ENCODE results near the gene SSTR5. TPM values are rescaled to one million over a fixed set of nuclear protein-coding genes. Genes with fewer than 3 reads are reported as not detected.

Gene SSTR5
- total RNA-seq, 1 experiment from 2014 or later, result not detected

- no peak overlapping the region for H3K27ac Mint-ChIP-seq (ENCODE audit: unreplicated experiment)
- no peak for TF ChIP-seq CTCF (IDR thresholded peaks at IDR 0.05; ENCODE audit: unreplicated experiment)
- H3K36me3 Mint-ChIP-seq (ENCODE audit: insufficient read depth, unreplicated experiment), result no peaks in the 10 kb centered on the region
- CTCF ChIA-PET, result no interaction called here
- H3K27me3 Mint-ChIP-seq (ENCODE audit: unreplicated experiment), result peaks cover 86% of the 10 kb centered on the region
- H3K9me3 Mint-ChIP-seq (ENCODE audit: low read depth, unreplicated experiment), result no peaks in the 10 kb centered on the region
- no peak overlapping the region for H3K4me3 Mint-ChIP-seq (ENCODE audit: low read depth, unreplicated experiment)
- H3K4me1 Mint-ChIP-seq (ENCODE audit: low read depth, unreplicated experiment), result no peaks in the 10 kb centered on the region
- no TSS peak for BruUV-seq (replicated peaks)
- no peak for DNase-seq
- intact Hi-C loops (cut with micrococcal nuclease; ENCODE audit: unreplicated experiment), result no loop called here
These were observed 21.1 kb upstream of the SSTR5 start for GRCh38 chr16:1051446-1051845.

GRCh38 chr16:1052721-1053120, 19.8 kb upstream of the SSTR5 start:
- peaks cover 78% of the 10 kb centered on the region for H3K27me3 Mint-ChIP-seq (ENCODE audit: unreplicated experiment)
- no peaks in the 10 kb centered on the region for H3K36me3 Mint-ChIP-seq (ENCODE audit: insufficient read depth, unreplicated experiment)
- H3K27ac Mint-ChIP-seq (ENCODE audit: unreplicated experiment), result no peak overlapping the region
- H3K4me3 Mint-ChIP-seq (ENCODE audit: low read depth, unreplicated experiment), result no peak overlapping the region
- CTCF ChIA-PET, result no interaction called here
- DNase-seq, result no peak
- H3K4me1 Mint-ChIP-seq (ENCODE audit: low read depth, unreplicated experiment), result no peaks in the 10 kb centered on the region
- no peak for TF ChIP-seq CTCF (IDR thresholded peaks at IDR 0.05; ENCODE audit: unreplicated experiment)
- BruUV-seq (replicated peaks), result no TSS peak
- intact Hi-C loops (cut with micrococcal nuclease; ENCODE audit: unreplicated experiment), result no loop called here
- H3K9me3 Mint-ChIP-seq (ENCODE audit: low read depth, unreplicated experiment), result no peaks in the 10 kb centered on the region

DNA sequence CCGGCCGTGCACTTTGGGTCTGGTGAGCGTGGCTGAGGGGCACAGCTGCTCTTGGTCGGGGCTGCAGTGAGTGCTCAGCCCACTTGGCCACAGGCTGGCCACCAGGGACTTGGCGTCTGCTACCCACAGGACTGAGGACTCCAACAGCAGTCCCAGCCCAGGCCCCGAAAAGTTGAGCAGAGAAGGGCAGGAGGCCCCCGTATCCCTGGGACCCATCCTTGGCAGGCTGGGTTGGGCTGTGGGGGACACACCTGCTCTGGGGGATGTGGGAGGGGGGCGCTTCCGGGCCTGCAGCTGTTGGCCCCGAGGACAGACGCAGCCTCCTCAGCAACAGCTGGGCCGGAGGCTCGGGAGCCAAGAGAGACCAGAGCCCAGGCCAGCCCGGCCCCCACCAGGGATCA, 19.4 kb upstream of the SSTR5 start:
- Mint-ChIP-seq H3K27ac (ENCODE audit: unreplicated experiment) (no peak overlapping the region), H3K27me3 (ENCODE audit: unreplicated experiment) (peaks cover 74% of the 10 kb centered on the region), H3K4me3 (ENCODE audit: low read depth, unreplicated experiment) (no peak overlapping the region), H3K36me3 (ENCODE audit: insufficient read depth, unreplicated experiment) (no peaks in the 10 kb centered on the region), H3K4me1 (ENCODE audit: low read depth, unreplicated experiment) (no peaks in the 10 kb centered on the region), H3K9me3 (ENCODE audit: low read depth, unreplicated experiment) (no peaks in the 10 kb centered on the region)
- CTCF ChIA-PET, result no interaction called here
- no peak for DNase-seq
- BruUV-seq (replicated peaks), result no TSS peak
- intact Hi-C loops (cut with micrococcal nuclease; ENCODE audit: unreplicated experiment), result no loop called here
- no peak for TF ChIP-seq CTCF (IDR thresholded peaks at IDR 0.05; ENCODE audit: unreplicated experiment)

DNA sequence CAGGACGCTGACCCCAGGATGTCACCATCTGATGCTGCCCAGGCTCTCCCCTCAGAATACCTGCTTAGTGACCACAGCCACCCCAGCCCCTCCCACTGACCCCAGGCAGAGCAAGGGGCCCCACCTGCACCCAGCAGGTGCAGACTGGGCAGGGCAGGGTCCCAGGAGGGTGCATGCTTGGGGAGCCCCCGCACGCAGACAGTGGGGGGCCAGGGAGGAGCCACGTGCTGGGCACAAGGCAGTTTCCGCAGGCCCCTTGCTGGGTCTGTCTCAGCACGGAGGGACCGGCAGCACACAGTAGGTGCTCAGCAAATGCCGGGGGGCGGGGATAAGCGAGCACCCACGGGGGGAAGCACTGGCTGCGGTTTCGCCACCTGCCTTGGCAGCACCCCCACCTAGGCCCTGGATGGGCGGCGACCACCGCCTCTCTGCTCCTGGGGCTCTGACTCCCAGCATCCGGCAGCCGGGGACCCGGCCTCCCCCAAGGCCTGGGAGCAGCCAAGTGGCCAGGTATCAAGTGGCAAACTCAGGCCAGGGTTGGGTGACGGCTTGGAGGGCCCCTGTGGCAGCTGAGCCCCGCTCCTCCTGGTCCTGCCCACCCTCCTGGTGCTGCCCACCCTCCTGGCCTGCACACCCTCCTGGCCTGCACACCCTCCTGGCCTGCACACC, 18.7 kb upstream of the SSTR5 start:
- Mint-ChIP-seq H3K36me3 (ENCODE audit: insufficient read depth, unreplicated experiment) (no peaks in the 10 kb centered on the region), H3K9me3 (ENCODE audit: low read depth, unreplicated experiment) (no peaks in the 10 kb centered on the region), H3K4me3 (ENCODE audit: low read depth, unreplicated experiment) (no peak overlapping the region), H3K4me1 (ENCODE audit: low read depth, unreplicated experiment) (no peaks in the 10 kb centered on the region), H3K27me3 (ENCODE audit: unreplicated experiment) (peaks cover 76% of the 10 kb centered on the region), H3K27ac (ENCODE audit: unreplicated experiment) (no peak overlapping the region)
- intact Hi-C loops (cut with micrococcal nuclease; ENCODE audit: unreplicated experiment), result loop anchor here (2.0 kb wide), 1 partner anchor 239 kb away; no protein-coding TSS in a partner anchor
- DNase-seq, result no peak
- TF ChIP-seq CTCF (IDR thresholded peaks at IDR 0.05; ENCODE audit: unreplicated experiment), result no peak
- no TSS peak for BruUV-seq (replicated peaks)
- CTCF ChIA-PET, result no interaction called here
